Measurements from ENCODE around the gene SLC19A1.

Gene SLC19A1

GRCh38 chr21:45583831-45584509 lies 41.7 kb upstream of the SLC19A1 start:
- TF ChIP-seq EP300 (IDR thresholded peaks at IDR 0.05; ENCODE audit: borderline replicate concordance) (no peak), RAD21 (IDR thresholded peaks at IDR 0.05; ENCODE audit: low read depth) (no peak), EGR1 (IDR thresholded peaks at IDR 0.05) (no peak), TEAD4 (IDR thresholded peaks at IDR 0.05) (no peak), NFIC (IDR thresholded peaks at IDR 0.05) (no peak), YY1 (IDR thresholded peaks at IDR 0.05; ENCODE audit: low read depth) (no peak), ZBTB7A (IDR thresholded peaks at IDR 0.05; ENCODE audit: low read depth) (no peak), REST (IDR thresholded peaks at IDR 0.05; ENCODE audit: low read depth) (no peak), TAF1 (IDR thresholded peaks at IDR 0.05; ENCODE audit: low read depth) (no peak), CREB1 (IDR thresholded peaks at IDR 0.05; ENCODE audit: low read depth) (no peak), CEBPB (IDR thresholded peaks at IDR 0.05) (no peak)
- TF ChIP-seq, protein P1, sequence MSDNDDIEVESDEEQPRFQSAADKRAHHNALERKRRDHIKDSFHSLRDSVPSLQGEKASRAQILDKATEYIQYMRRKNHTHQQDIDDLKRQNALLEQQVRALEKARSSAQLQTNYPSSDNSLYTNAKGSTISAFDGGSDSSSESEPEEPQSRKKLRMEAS (IDR thresholded peaks at IDR 0.05) = no peak

DNA sequence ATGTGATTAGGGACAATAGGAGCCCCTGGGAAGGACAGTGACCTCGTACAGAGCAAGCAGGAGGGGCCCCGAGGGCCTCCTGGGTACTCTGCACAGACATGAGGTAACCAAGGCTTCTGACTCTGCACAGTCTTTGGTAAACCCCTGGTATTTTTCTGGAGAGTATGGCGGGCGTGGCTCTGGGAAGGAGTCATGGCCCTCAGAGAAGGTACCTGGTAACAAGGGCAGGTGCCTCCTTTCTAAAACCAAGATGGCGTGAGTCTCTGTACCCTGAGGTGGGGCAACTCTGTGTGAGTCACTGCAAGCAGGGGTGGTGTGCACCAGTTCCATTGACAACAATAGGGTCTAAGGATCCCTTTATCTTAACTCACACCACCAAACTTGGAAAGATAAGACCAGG lies 39.9 kb upstream of the SLC19A1 start:
- TF ChIP-seq TAF1 (IDR thresholded peaks at IDR 0.05; ENCODE audit: low read depth) (no peak), REST (IDR thresholded peaks at IDR 0.05; ENCODE audit: low read depth) (no peak), EGR1 (IDR thresholded peaks at IDR 0.05) (no peak), FOXM1 (IDR thresholded peaks at IDR 0.05; ENCODE audit: borderline replicate concordance, low read depth) (no peak), EP300 (IDR thresholded peaks at IDR 0.05; ENCODE audit: borderline replicate concordance) (no peak), NFIC (IDR thresholded peaks at IDR 0.05) (no peak), TCF12 (IDR thresholded peaks at IDR 0.05; ENCODE audit: low read depth) (no peak), CREB1 (IDR thresholded peaks at IDR 0.05; ENCODE audit: low read depth) (no peak), TEAD4 (IDR thresholded peaks at IDR 0.05) (no peak), RAD21 (IDR thresholded peaks at IDR 0.05; ENCODE audit: low read depth) (no peak), YY1 (IDR thresholded peaks at IDR 0.05; ENCODE audit: low read depth) (no peak), ZBTB7A (IDR thresholded peaks at IDR 0.05; ENCODE audit: low read depth) (no peak), CEBPB (IDR thresholded peaks at IDR 0.05) (no peak)
- TF ChIP-seq, protein P1 (IDR thresholded peaks at IDR 0.05) = no peak
- TF ChIP-seq, protein P2, sequence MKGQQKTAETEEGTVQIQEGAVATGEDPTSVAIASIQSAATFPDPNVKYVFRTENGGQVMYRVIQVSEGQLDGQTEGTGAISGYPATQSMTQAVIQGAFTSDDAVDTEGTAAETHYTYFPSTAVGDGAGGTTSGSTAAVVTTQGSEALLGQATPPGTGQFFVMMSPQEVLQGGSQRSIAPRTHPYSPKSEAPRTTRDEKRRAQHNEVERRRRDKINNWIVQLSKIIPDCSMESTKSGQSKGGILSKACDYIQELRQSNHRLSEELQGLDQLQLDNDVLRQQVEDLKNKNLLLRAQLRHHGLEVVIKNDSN (IDR thresholded peaks at IDR 0.05) = no peak

- TF ChIP-seq TCF12 (IDR thresholded peaks at IDR 0.05; ENCODE audit: low read depth) = no peak
- TF ChIP-seq, protein P1 (IDR thresholded peaks at IDR 0.05) = no peak
- TF ChIP-seq, protein P2 (IDR thresholded peaks at IDR 0.05) = no peak
- TF ChIP-seq CREB1 (IDR thresholded peaks at IDR 0.05; ENCODE audit: low read depth) = no peak
- TF ChIP-seq EGR1 (IDR thresholded peaks at IDR 0.05) = no peak
- TF ChIP-seq YY1 (IDR thresholded peaks at IDR 0.05; ENCODE audit: low read depth) = no peak
These were observed 39.1 kb upstream of the SLC19A1 start for GRCh38 chr21:45581322-45581712.

DNA sequence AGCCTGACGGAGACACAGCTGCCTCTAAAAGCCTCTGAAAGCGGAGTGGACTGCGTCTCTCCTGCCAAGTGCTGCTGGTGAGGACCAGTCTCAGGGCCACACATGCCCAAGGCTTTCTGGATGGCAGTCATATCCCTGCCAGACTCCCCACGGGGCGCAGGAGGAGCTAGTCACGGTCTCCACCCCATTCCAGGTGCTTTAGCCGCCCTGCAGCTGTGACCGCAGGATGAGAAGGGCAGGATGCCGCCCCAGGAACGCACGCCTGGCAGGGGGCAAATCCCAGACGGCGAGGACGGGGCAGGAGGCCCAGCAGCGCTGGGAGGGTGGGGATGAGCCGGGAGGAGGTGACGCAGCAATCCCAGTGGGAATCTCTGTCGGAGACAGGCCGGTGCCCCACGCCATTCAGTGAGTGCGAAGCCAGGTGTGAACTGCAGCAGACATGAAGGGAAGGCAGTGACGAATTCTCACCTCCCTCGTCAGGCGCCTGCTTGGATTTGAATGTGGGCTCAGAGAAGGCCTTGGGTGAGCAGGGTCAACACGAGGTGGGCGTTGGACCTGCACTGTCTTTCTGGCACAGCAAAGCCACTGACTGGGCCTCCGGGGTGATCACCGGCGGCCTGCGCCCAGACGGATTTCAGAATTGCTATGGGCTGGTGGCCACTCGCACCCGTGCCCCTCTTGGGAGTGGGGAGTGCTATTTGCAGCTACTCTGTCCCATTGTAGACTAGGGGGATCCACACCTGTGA lies 38.5 kb upstream of the SLC19A1 start:
- no peak for TF ChIP-seq ZBTB7A (IDR thresholded peaks at IDR 0.05; ENCODE audit: low read depth)
- peak; percentile 52; the same call in 1 of the 2 replicates for TF ChIP-seq TEAD4 (IDR thresholded peaks at IDR 0.05)
- no peak for TF ChIP-seq CEBPB (IDR thresholded peaks at IDR 0.05)
- TF ChIP-seq TCF12 (IDR thresholded peaks at IDR 0.05; ENCODE audit: low read depth) = peak; percentile 84
- 0 out of 2 replicates have a peak, but pooled peaks have one; percentile 23 for TF ChIP-seq NFIC (IDR thresholded peaks at IDR 0.05)
- TF ChIP-seq, protein P1 (IDR thresholded peaks at IDR 0.05) = peak; percentile 88
- no peak; the same call in 1 of the 2 replicates for TF ChIP-seq YY1 (IDR thresholded peaks at IDR 0.05; ENCODE audit: low read depth)
- peak; percentile 18; the same call in 1 of the 2 replicates for TF ChIP-seq EP300 (IDR thresholded peaks at IDR 0.05; ENCODE audit: borderline replicate concordance)

DNA sequence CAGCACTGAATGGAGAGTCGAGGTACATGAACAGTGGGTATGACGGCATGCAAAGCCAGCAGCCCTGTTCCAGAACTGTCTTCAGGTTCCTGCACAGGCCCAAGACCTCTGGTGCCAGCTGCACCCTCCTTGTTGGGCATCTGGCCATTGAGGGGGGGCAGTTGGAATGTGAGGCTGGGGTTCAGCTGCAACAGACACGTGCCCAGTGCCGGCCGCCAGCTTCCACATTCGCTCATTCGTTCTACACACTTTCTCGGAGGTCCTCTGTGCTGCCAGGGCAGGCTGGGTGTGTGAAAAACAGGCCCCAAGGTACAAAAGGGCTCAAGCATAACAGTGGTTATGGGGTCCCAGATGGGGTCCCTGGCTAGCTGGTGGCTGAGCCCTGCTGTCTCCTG lies 37.9 kb upstream of the SLC19A1 start:
- TF ChIP-seq, protein P1 (IDR thresholded peaks at IDR 0.05) = no peak
- TF ChIP-seq RAD21 (IDR thresholded peaks at IDR 0.05; ENCODE audit: low read depth) (no peak), TAF1 (IDR thresholded peaks at IDR 0.05; ENCODE audit: low read depth) (no peak), NFIC (IDR thresholded peaks at IDR 0.05) (no peak)

All from Ishikawa (cell line).